CD4-positive, alpha-beta memory T cell (primary cell): Measurements from ENCODE around the gene VPS41. TPM values are rescaled to one million over a fixed set of nuclear protein-coding genes. Genes with fewer than 3 reads are reported as not detected.

Source experiments
- CTCF ChIA-PET: fragments of 350-600 bp; sonication (Branson Sonifier 250); formaldehyde crosslinking; loops from one replicate; lab custom pipeline; 2021; ENCODE audit warnings: inconsistent platforms; ENCODE audit not compliant: partially characterized antibody; lab: Charles Lee
- POLR2A ChIA-PET: fragments of 350-600 bp; sonication (Branson Sonifier 250); formaldehyde crosslinking; loops from one replicate; lab custom pipeline; 2021; ENCODE audit not compliant: partially characterized antibody; lab: Charles Lee
- DNase-seq, 5 donors: peaks; one replicate each; pipeline versions ENCODE4 v3.0.0 to v3.0.0-alpha.2; 2020 to 2022; ENCODE audit warnings: mixed read lengths in 1 of 5
- H3K27ac ChIP-seq: one replicate; pipeline ENCODE4 v1.7.0; 2013; ENCODE audit warnings: low read depth, low read length
- H3K27me3 ChIP-seq: 2 replicates; pipeline ENCODE4 v1.7.0; 2013; ENCODE audit warnings: mild to moderate bottlenecking, low read length, moderate library complexity; ENCODE audit not compliant: insufficient read depth
- H3K36me3 ChIP-seq: 2 replicates; pipeline ENCODE4 v1.7.0; 2013; ENCODE audit warnings: mild to moderate bottlenecking, low read length, moderate library complexity; ENCODE audit not compliant: insufficient read depth
- H3K4me1 ChIP-seq: 2 replicates; pipeline ENCODE4 v1.7.0; 2013; ENCODE audit warnings: mild to moderate bottlenecking, low read length, moderate library complexity; ENCODE audit not compliant: insufficient read depth
- H3K4me3 ChIP-seq, 2 donors: one replicate each; pipeline ENCODE4 v1.7.0; 2013; ENCODE audit warnings: low read length in 2 of 2, mild to moderate bottlenecking in 1 of 2
- H3K9me3 ChIP-seq, 2 donors: one replicate each; pipeline ENCODE4 v1.7.0; 2013; ENCODE audit warnings: low read length in 2 of 2, control low read depth in 1 of 2; ENCODE audit not compliant: control insufficient read depth in 1 of 2
- H3K27ac Mint-ChIP-seq, 7 donors: one replicate each; pipeline ENCODE4 v1.8.0; 2020 to 2021; ENCODE audit warnings: mixed read lengths in 7 of 7, mild to moderate bottlenecking in 6 of 7, inconsistent platforms in 3 of 7, moderate library complexity in 3 of 7
- H3K27me3 Mint-ChIP-seq, 2 donors: one replicate each; pipeline ENCODE4 v1.8.0; 2020 to 2021; ENCODE audit warnings: mixed read lengths in 2 of 2
- H3K36me3 Mint-ChIP-seq, 2 donors: one replicate each; pipeline ENCODE4 v1.8.0; 2020 to 2021; ENCODE audit warnings: mixed read lengths in 2 of 2, inconsistent platforms in 1 of 2, mild to moderate bottlenecking in 1 of 2
- H3K4me1 Mint-ChIP-seq, 4 donors: one replicate each; pipeline ENCODE4 v1.8.0; 2020 to 2021; ENCODE audit warnings: mixed read lengths in 4 of 4, mild to moderate bottlenecking in 1 of 4
- H3K4me3 Mint-ChIP-seq, 8 donors: one replicate each; pipeline ENCODE4 v1.8.0; 2020 to 2021; ENCODE audit warnings: mixed read lengths in 8 of 8, mild to moderate bottlenecking in 7 of 8, moderate library complexity in 6 of 8, inconsistent platforms in 3 of 8
- H3K9me3 Mint-ChIP-seq, 8 donors: one replicate each; pipeline ENCODE4 v1.8.0; 2020 to 2021; ENCODE audit warnings: mixed read lengths in 8 of 8, mild to moderate bottlenecking in 5 of 8, inconsistent platforms in 3 of 8, moderate library complexity in 1 of 8
- intact Hi-C: fragments of 100-400 bp; cut with micrococcal nuclease; formaldehyde crosslinking; loops from one replicate; pipeline ENCODE4 v1.15.1; 2023
- polyA plus RNA-seq, 2 donors: library from polyadenylated mRNA; unstranded; fragments of 300-500 nt; fragmentation: Illumina TruSeq; gene quantifications; one replicate each; pipeline ENCODE4 v1.2.3, GENCODE V29; 2021
- total RNA-seq, 2 experiments: library from RNA; stranded (reverse); gene quantifications; one replicate each; pipeline ENCODE4 v1.2.3, GENCODE V29; 2021

Gene VPS41
- total and polyA plus RNA-seq, 4 experiments from 2014 or later = 54.6 to 73.3 (median 62.5) TPM

GRCh38 chr7:38699471-38699870 lies 209.5 kb downstream of the VPS41 start:
- Histone ChIP-seq H3K36me3 (no peaks in the 10 kb centered on the region), H3K4me1 (no peaks in the 10 kb centered on the region), H3K4me3 (no peak overlapping the region), H3K27me3 (no peaks in the 10 kb centered on the region), H3K9me3 (no peaks in the 10 kb centered on the region), H3K27ac (no peak overlapping the region)
- no peaks in the 10 kb centered on the region for H3K4me1 Mint-ChIP-seq
- H3K27ac Mint-ChIP-seq = no peak overlapping the region
- ChIA-PET POLR2A (no interaction called here), CTCF (no interaction called here)
- H3K27me3 Mint-ChIP-seq = peaks cover 6 to 20% of the 10 kb centered on the region in 2 donors
- no peak for DNase-seq
- H3K4me3 Mint-ChIP-seq = no peak overlapping the region
- peaks cover 0 to 11% (median 5%) of the 10 kb centered on the region in 8 donors for H3K9me3 Mint-ChIP-seq
- no peaks in the 10 kb centered on the region for H3K36me3 Mint-ChIP-seq
- intact Hi-C loops = no loop called here

- H3K36me3 Mint-ChIP-seq = no peaks in the 10 kb centered on the region
- no peaks in the 10 kb centered on the region for H3K9me3 ChIP-seq
- intact Hi-C loops = no loop called here
- H3K27me3 Mint-ChIP-seq = peaks cover 3 to 7% of the 10 kb centered on the region in 2 donors
- H3K27ac ChIP-seq = no peak overlapping the region
- ChIA-PET CTCF (no interaction called here), POLR2A (no interaction called here)
- H3K4me3 Mint-ChIP-seq = no peak overlapping the region
- DNase-seq = no peak
- H3K4me3 ChIP-seq = no peak overlapping the region
- no peaks in the 10 kb centered on the region for H3K4me1 ChIP-seq
- no peaks in the 10 kb centered on the region for H3K4me1 Mint-ChIP-seq
- H3K27ac Mint-ChIP-seq = no peak overlapping the region
- H3K9me3 Mint-ChIP-seq = peaks cover 0 to 11% (median 4%) of the 10 kb centered on the region in 8 donors
- no peaks in the 10 kb centered on the region for H3K36me3 ChIP-seq
- H3K27me3 ChIP-seq = no peaks in the 10 kb centered on the region
These were observed 214.7 kb downstream of the VPS41 start for GRCh38 chr7:38694326-38694725.

GRCh38 chr7:38686888-38687287 lies 222.1 kb downstream of the VPS41 start:
- Mint-ChIP-seq H3K4me3 (no peak overlapping the region), H3K9me3 (peaks cover 0 to 6% (median under 1%) of the 10 kb centered on the region in 8 donors), H3K36me3 (no peaks in the 10 kb centered on the region), H3K27me3 (peaks cover 9 to 11% of the 10 kb centered on the region in 2 donors), H3K27ac (no peak overlapping the region), H3K4me1 (no peaks in the 10 kb centered on the region)
- no peaks in the 10 kb centered on the region for H3K4me1 ChIP-seq
- H3K27ac ChIP-seq = no peak overlapping the region
- intact Hi-C loops = no loop called here
- H3K27me3 ChIP-seq = no peaks in the 10 kb centered on the region
- H3K9me3 ChIP-seq = no peaks in the 10 kb centered on the region
- no peak for DNase-seq
- CTCF ChIA-PET = no interaction called here
- POLR2A ChIA-PET = no interaction called here
- H3K4me3 ChIP-seq = no peak overlapping the region
- H3K36me3 ChIP-seq = no peaks in the 10 kb centered on the region

- Histone ChIP-seq H3K36me3 (no peaks in the 10 kb centered on the region), H3K27ac (no peak overlapping the region), H3K9me3 (no peaks in the 10 kb centered on the region), H3K4me3 (no peak overlapping the region), H3K4me1 (no peaks in the 10 kb centered on the region), H3K27me3 (no peaks in the 10 kb centered on the region)
- no peak for DNase-seq
- H3K9me3 Mint-ChIP-seq = peaks cover 0 to 6% (median under 1%) of the 10 kb centered on the region in 8 donors
- H3K4me3 Mint-ChIP-seq = no peak overlapping the region
- H3K27ac Mint-ChIP-seq = no peak overlapping the region
- peaks cover 9 to 11% of the 10 kb centered on the region in 2 donors for H3K27me3 Mint-ChIP-seq
- CTCF ChIA-PET = no interaction called here
- intact Hi-C loops = no loop called here
- H3K4me1 Mint-ChIP-seq = no peaks in the 10 kb centered on the region
- no peaks in the 10 kb centered on the region for H3K36me3 Mint-ChIP-seq
- POLR2A ChIA-PET = no interaction called here
These were observed 223.1 kb downstream of the VPS41 start for GRCh38 chr7:38685851-38686250.

- H3K4me1 ChIP-seq = no peaks in the 10 kb centered on the region
- POLR2A ChIA-PET = no interaction called here
- H3K27ac ChIP-seq = no peak overlapping the region
- Mint-ChIP-seq H3K4me1 (no peaks in the 10 kb centered on the region), H3K36me3 (no peaks in the 10 kb centered on the region), H3K9me3 (peaks cover 0 to 5% (median 0%) of the 10 kb centered on the region in 8 donors), H3K4me3 (no peak overlapping the region), H3K27ac (no peak overlapping the region), H3K27me3 (peaks cover 4 to 10% of the 10 kb centered on the region in 2 donors)
- no peaks in the 10 kb centered on the region for H3K27me3 ChIP-seq
- DNase-seq = no peak
- no peak overlapping the region for H3K4me3 ChIP-seq
- no peaks in the 10 kb centered on the region for H3K36me3 ChIP-seq
- intact Hi-C loops = no loop called here
- CTCF ChIA-PET = no interaction called here
- no peaks in the 10 kb centered on the region for H3K9me3 ChIP-seq
These were observed 226.4 kb downstream of the VPS41 start for GRCh38 chr7:38682606-38683005.

- CTCF ChIA-PET = no interaction called here
- Histone ChIP-seq H3K4me1 (no peaks in the 10 kb centered on the region), H3K4me3 (no peak overlapping the region), H3K27ac (no peak overlapping the region), H3K27me3 (no peaks in the 10 kb centered on the region), H3K9me3 (no peaks in the 10 kb centered on the region), H3K36me3 (no peaks in the 10 kb centered on the region)
- POLR2A ChIA-PET = no interaction called here
- H3K27ac Mint-ChIP-seq = no peak overlapping the region
- intact Hi-C loops = no loop called here
- no peaks in the 10 kb centered on the region for H3K36me3 Mint-ChIP-seq
- no peaks in the 10 kb centered on the region for H3K4me1 Mint-ChIP-seq
- H3K4me3 Mint-ChIP-seq = no peak overlapping the region
- peaks cover 4 to 10% of the 10 kb centered on the region in 2 donors for H3K27me3 Mint-ChIP-seq
- H3K9me3 Mint-ChIP-seq = peaks cover 0 to 5% (median 0%) of the 10 kb centered on the region in 8 donors
- no peak for DNase-seq
These were observed 227.1 kb downstream of the VPS41 start for GRCh38 chr7:38681882-38682281.

GRCh38 chr7:38679419-38679818 lies 229.6 kb downstream of the VPS41 start:
- H3K4me3 Mint-ChIP-seq = no peak overlapping the region
- intact Hi-C loops = no loop called here
- Histone ChIP-seq H3K27ac (no peak overlapping the region), H3K4me3 (no peak overlapping the region), H3K36me3 (no peaks in the 10 kb centered on the region), H3K4me1 (no peaks in the 10 kb centered on the region), H3K27me3 (no peaks in the 10 kb centered on the region), H3K9me3 (no peaks in the 10 kb centered on the region)
- peaks cover 0 to 1% (median 0%) of the 10 kb centered on the region in 8 donors for H3K9me3 Mint-ChIP-seq
- no peak overlapping the region for H3K27ac Mint-ChIP-seq
- peaks cover 5 to 7% of the 10 kb centered on the region in 2 donors for H3K27me3 Mint-ChIP-seq
- no peaks in the 10 kb centered on the region for H3K36me3 Mint-ChIP-seq
- H3K4me1 Mint-ChIP-seq = no peaks in the 10 kb centered on the region
- ChIA-PET CTCF (interaction anchor here (1.7 kb wide), 1 partner anchor 10 kb away, joined by 5 read pairs; no protein-coding TSS in a partner anchor), POLR2A (no interaction called here)
- no peak for DNase-seq

GRCh38 chr7:38678698-38679054 lies 230.3 kb downstream of the VPS41 start:
- peaks cover 5% of the 10 kb centered on the region in 2 donors for H3K27me3 Mint-ChIP-seq
- intact Hi-C loops = no loop called here
- Histone ChIP-seq H3K9me3 (no peaks in the 10 kb centered on the region), H3K36me3 (no peaks in the 10 kb centered on the region), H3K4me1 (no peaks in the 10 kb centered on the region), H3K27me3 (no peaks in the 10 kb centered on the region), H3K27ac (no peak overlapping the region), H3K4me3 (no peak overlapping the region)
- no peak for DNase-seq
- H3K27ac Mint-ChIP-seq = no peak overlapping the region
- ChIA-PET CTCF (interaction anchor here (1.7 kb wide), 1 partner anchor 9 kb away, joined by 5 read pairs; no protein-coding TSS in a partner anchor), POLR2A (no interaction called here)
- H3K36me3 Mint-ChIP-seq = no peaks in the 10 kb centered on the region
- H3K4me1 Mint-ChIP-seq = no peaks in the 10 kb centered on the region
- peaks cover 0 to 1% (median 0%) of the 10 kb centered on the region in 8 donors for H3K9me3 Mint-ChIP-seq
- no peak overlapping the region for H3K4me3 Mint-ChIP-seq
